Astrocyte (in vitro differentiated cells and primary cell): ENCODE measurements around the gene IL32. TPM values are rescaled to one million over a fixed set of nuclear protein-coding genes. Genes with fewer than 3 reads are reported as not detected.

Experiments
- DNase-seq: peaks from one replicate; pipeline ENCODE4 v3.0.0-alpha.2; 2010; ENCODE audit warnings: low read depth
- FAIRE-seq: peaks from 2 replicates; lab custom pipeline; 2011; peaks lifted over from hg19 to GRCh38; lab: Jason Lieb, UNC
- H2AFZ ChIP-seq: 2 replicates; pipeline ENCODE4 v1.6.0; 2012; ENCODE audit warnings: low read depth, low read length, inconsistent platforms
- H3K27ac ChIP-seq: 2 replicates; pipeline ENCODE4 v1.5.1; 2011; ENCODE audit warnings: low read depth, low read length, inconsistent platforms
- H3K27me3 ChIP-seq: 2 replicates; pipeline ENCODE4 v1.6.0; 2011; ENCODE audit warnings: low read length, inconsistent platforms; ENCODE audit not compliant: insufficient read depth
- H3K36me3 ChIP-seq: 2 replicates; pipeline ENCODE4 v1.5.1; 2011; ENCODE audit warnings: low read length, inconsistent platforms; ENCODE audit not compliant: insufficient read depth
- H3K4me1 ChIP-seq: 2 replicates; pipeline ENCODE4 v1.5.1; 2011; ENCODE audit warnings: low read length, inconsistent platforms; ENCODE audit not compliant: insufficient read depth
- H3K4me2 ChIP-seq: 2 replicates; pipeline ENCODE4 v1.6.0; 2012; ENCODE audit warnings: low read length, inconsistent platforms
- H3K4me3 ChIP-seq: 2 replicates; pipeline ENCODE4 v1.5.1; 2011; ENCODE audit warnings: low read depth, mild to moderate bottlenecking, low read length, inconsistent platforms; ENCODE audit not compliant: insufficient read depth
- H3K79me2 ChIP-seq: 2 replicates; pipeline ENCODE4 v1.6.0; 2012; ENCODE audit warnings: mild to moderate bottlenecking, low read length, inconsistent platforms; ENCODE audit not compliant: insufficient read depth
- H3K9ac ChIP-seq: 2 replicates; pipeline ENCODE4 v1.6.0; 2012; ENCODE audit warnings: mild to moderate bottlenecking, low read length, inconsistent platforms
- H3K9me3 ChIP-seq: 2 replicates; pipeline ENCODE4 v1.5.1; 2012; ENCODE audit warnings: low read depth, mild to moderate bottlenecking, low read length, inconsistent platforms; ENCODE audit not compliant: insufficient read depth
- H4K20me1 ChIP-seq: 2 replicates; pipeline ENCODE4 v1.6.0; 2012; ENCODE audit warnings: low read length, inconsistent platforms; ENCODE audit not compliant: insufficient read depth
- H3K27ac Mint-ChIP-seq: one replicate; pipeline ENCODE4 v1.8.0; 2021; ENCODE audit warnings: mild to moderate bottlenecking, mixed read lengths; ENCODE audit not compliant: unreplicated experiment
- H3K27me3 Mint-ChIP-seq: one replicate; pipeline ENCODE4 v1.8.0; 2021; ENCODE audit warnings: low read depth, mixed read lengths; ENCODE audit not compliant: unreplicated experiment
- H3K36me3 Mint-ChIP-seq: one replicate; pipeline ENCODE4 v1.8.0; 2021; ENCODE audit warnings: low read depth, mixed read lengths; ENCODE audit not compliant: unreplicated experiment
- H3K4me1 Mint-ChIP-seq: one replicate; pipeline ENCODE4 v1.8.0; 2021; ENCODE audit warnings: low read depth, mixed read lengths; ENCODE audit not compliant: unreplicated experiment
- H3K4me3 Mint-ChIP-seq: one replicate; pipeline ENCODE4 v1.8.0; 2021; ENCODE audit warnings: mild to moderate bottlenecking, moderate library complexity, mixed read lengths; ENCODE audit not compliant: unreplicated experiment
- H3K9me3 Mint-ChIP-seq: one replicate; pipeline ENCODE4 v1.8.0; 2021; ENCODE audit warnings: mild to moderate bottlenecking, mixed read lengths; ENCODE audit not compliant: unreplicated experiment
- EZH2 ChIP-seq: IDR thresholded peaks from 2 replicates; pipeline ENCODE4 v1.6.1; 2012; ENCODE audit warnings: mild to moderate bottlenecking, low read length, inconsistent platforms; ENCODE audit not compliant: insufficient read depth
- total RNA-seq: library from RNA; stranded (reverse); gene quantifications from 2 replicates; pipeline ENCODE4 v1.2.1, GENCODE V29; 2021
- TF ChIP-seq, protein P1 (sequence below): IDR thresholded peaks from 2 replicates; pipeline ENCODE4 v1.5.1; 2011; ENCODE audit warnings: low read depth, mild to moderate bottlenecking, inconsistent platforms, low read length, moderate library complexity; ENCODE audit not compliant: insufficient read depth

Gene IL32
- total RNA-seq, 1 donor from 2014 or later: 43.8 TPM

DNA sequence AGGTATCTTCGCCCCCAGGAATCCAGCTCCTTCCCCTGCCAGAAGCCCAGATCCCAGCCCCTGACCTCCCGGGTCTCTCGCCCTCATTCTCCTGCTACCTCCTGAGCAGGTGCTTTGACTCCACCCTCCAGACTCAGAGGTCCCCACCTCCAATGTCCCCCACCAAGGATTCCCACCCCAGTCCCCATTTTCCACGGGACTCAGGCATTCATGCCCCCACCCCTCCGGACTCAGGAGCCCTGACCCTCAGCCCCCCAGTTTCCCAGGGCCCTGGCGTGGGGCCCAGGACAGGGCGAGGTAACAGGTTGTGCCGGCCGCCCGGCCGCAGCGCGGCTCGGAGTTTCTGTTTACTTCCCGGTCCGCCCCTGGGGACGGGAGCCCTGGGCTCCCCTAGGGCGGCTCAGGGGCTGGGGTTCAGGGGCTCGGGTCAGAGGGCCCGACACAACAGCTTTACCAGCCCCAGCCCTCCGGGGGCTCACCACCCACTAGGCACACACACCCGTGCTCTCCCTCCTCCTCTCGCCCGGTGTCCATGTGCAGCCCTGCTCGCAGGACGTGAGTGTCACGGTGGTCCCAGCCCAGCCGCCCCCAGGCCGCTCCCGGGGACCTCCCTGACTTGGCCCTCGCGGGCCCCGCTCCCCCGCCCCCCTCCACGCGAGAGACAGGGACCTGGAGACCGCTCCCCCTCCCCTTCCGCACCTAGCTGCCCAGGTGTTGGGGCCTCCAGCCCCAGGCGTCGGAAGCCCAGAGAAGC, 29.3 kb upstream of the IL32 start:
- no peaks in the 10 kb centered on the region for H3K9me3 ChIP-seq
- H3K27me3 ChIP-seq: peaks cover 71% of the 10 kb centered on the region

DNA sequence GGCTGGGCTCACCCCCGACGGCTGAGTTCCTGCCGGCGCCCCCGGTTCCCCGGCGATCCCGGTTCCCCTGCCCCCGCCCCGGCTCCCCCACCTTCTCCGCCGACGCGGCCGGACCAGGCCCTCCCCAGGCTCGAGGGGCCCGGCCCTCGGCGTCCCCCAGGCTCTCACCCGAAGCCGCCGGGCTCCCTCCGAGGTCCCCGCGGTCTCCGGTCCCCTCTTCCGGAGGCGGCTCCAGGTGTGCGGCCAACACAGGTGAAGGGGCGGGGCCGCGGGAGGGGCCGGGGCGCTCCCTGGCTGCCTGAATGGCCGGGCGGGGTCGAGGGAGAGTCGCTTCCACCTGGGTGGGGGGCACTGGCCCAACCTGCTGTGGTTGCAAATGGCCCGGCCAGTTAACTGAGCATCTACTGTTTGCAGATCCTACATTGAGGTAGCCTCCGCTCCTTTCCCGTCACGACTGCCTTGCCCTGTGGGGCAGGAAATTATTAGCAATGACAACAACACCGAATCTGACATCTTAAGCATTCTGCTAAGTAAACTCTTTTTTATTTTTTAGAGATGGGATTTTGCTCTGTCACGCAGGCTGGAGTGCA, 28.6 kb upstream of the IL32 start, which contains the start of gene BICDL2:
Gene BICDL2 (minus strand): TSS at position 219 of the 590 bp plus-strand sequence. CDS start 1,448 bp downstream, outside the sequence.
- H3K27ac Mint-ChIP-seq: no peak within 1 kb of the TSS

More for the DNA sequence above, 29.3 kb upstream of the IL32 start:
- Histone ChIP-seq H3K79me2 (no peaks in the 10 kb centered on the region), H3K4me3 (no peak overlapping the region), H2AFZ (no peak overlapping the region), H3K9ac (no peak overlapping the region), H3K4me2 (no peak overlapping the region), H4K20me1 (no peaks in the 10 kb centered on the region), H3K27ac (no peak overlapping the region), H3K4me1 (no peaks in the 10 kb centered on the region), H3K36me3 (no peaks in the 10 kb centered on the region)
- DNase-seq (no peak), FAIRE-seq (no peak)
- TF ChIP-seq EZH2: peak; percentile 97
- TF ChIP-seq, protein P1, sequence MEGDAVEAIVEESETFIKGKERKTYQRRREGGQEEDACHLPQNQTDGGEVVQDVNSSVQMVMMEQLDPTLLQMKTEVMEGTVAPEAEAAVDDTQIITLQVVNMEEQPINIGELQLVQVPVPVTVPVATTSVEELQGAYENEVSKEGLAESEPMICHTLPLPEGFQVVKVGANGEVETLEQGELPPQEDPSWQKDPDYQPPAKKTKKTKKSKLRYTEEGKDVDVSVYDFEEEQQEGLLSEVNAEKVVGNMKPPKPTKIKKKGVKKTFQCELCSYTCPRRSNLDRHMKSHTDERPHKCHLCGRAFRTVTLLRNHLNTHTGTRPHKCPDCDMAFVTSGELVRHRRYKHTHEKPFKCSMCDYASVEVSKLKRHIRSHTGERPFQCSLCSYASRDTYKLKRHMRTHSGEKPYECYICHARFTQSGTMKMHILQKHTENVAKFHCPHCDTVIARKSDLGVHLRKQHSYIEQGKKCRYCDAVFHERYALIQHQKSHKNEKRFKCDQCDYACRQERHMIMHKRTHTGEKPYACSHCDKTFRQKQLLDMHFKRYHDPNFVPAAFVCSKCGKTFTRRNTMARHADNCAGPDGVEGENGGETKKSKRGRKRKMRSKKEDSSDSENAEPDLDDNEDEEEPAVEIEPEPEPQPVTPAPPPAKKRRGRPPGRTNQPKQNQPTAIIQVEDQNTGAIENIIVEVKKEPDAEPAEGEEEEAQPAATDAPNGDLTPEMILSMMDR: no peak
- Mint-ChIP-seq H3K27ac (no peak overlapping the region), H3K9me3 (peaks cover 3% of the 10 kb centered on the region), H3K36me3 (no peaks in the 10 kb centered on the region), H3K27me3 (peaks cover 42% of the 10 kb centered on the region), H3K4me1 (no peaks in the 10 kb centered on the region), H3K4me3 (no peak overlapping the region)

More for the DNA sequence above, 28.6 kb upstream of the IL32 start, which contains the start of gene BICDL2:
- peak; percentile 66 for TF ChIP-seq EZH2
- TF ChIP-seq, protein P1: no peak
- no peaks in the 10 kb centered on the region for H3K4me1 Mint-ChIP-seq
- no peak within 1 kb of the TSS for H3K4me3 ChIP-seq
- no peaks in the 10 kb centered on the region for H3K36me3 ChIP-seq
- H3K4me1 ChIP-seq: no peaks in the 10 kb centered on the region
- H3K27me3 Mint-ChIP-seq: peaks cover 42% of the 10 kb centered on the region
- no peaks in the 10 kb centered on the region for H3K79me2 ChIP-seq
- no peak within 1 kb of the TSS for H3K4me2 ChIP-seq
- no peaks in the 10 kb centered on the region for H3K36me3 Mint-ChIP-seq
- no peaks in the 10 kb centered on the region for H4K20me1 ChIP-seq
- no peaks in the 10 kb centered on the region for H3K9me3 ChIP-seq
- H3K9ac ChIP-seq: no peak within 1 kb of the TSS
- no peak within 1 kb of the TSS for H2AFZ ChIP-seq
- DNase-seq (no peak), FAIRE-seq (no peak)
- H3K27ac ChIP-seq: no peak within 1 kb of the TSS
- peaks cover 3% of the 10 kb centered on the region for H3K9me3 Mint-ChIP-seq
- H3K4me3 Mint-ChIP-seq: peak within 1 kb of the TSS; percentile 31
- H3K27me3 ChIP-seq: peaks cover 67% of the 10 kb centered on the region
